HepG2 (cell line): ENCODE measurements around the gene PPIL3. TPM values are rescaled to one million over a fixed set of nuclear protein-coding genes. Genes with fewer than 3 reads are reported as not detected.

Experiments used
- CEBPG ChIP-seq: IDR thresholded peaks from 2 replicates; pipeline ENCODE4 v1.6.1; 2016
- E2F5 ChIP-seq: sonication (generic); formaldehyde crosslinking; conservative IDR thresholded peaks from 2 replicates; pipeline ENCODE4 v1.4.0; 2020; ENCODE audit warnings: missing genetic modification reagents
- IKZF1 ChIP-seq: fragments of 450-650 bp; IDR thresholded peaks from 2 replicates; pipeline ENCODE4 v1.7.1; 2016
- JUND ChIP-seq: sonication (generic); formaldehyde crosslinking; IDR thresholded peaks from 2 replicates; pipeline ENCODE4 v1.8.0; 2022; ENCODE audit warnings: mild to moderate bottlenecking, missing genetic modification reagents
- KLF16 ChIP-seq, 2 experiments: sonication (generic) in 1 of 2; formaldehyde crosslinking in 1 of 2; IDR thresholded peaks; 2 replicates each; pipeline versions ENCODE4 v1.6.1 to v1.8.0; 2016 to 2023; ENCODE audit warnings: missing genetic modification reagents in 2 of 2, missing compliant biosample characterization in 1 of 2
- MXD3 ChIP-seq: IDR thresholded peaks from 2 replicates; pipeline ENCODE4 v1.6.1; 2016; ENCODE audit warnings: mild to moderate bottlenecking, missing biosample characterization, missing genetic modification reagents
- NFYC ChIP-seq: IDR thresholded peaks from 2 replicates; pipeline ENCODE4 v1.6.1; 2016; ENCODE audit warnings: missing genetic modification reagents, missing compliant biosample characterization
- SIX4 ChIP-seq: sonication (generic); formaldehyde crosslinking; IDR thresholded peaks from 2 replicates; pipeline ENCODE4 v1.4.0; 2020; ENCODE audit warnings: missing genetic modification reagents
- SYNCRIP ChIP-seq: fragments of 200-400 bp; formaldehyde crosslinking; IDR thresholded peaks from 2 replicates; pipeline ENCODE4 v1.6.1; 2018; ENCODE audit warnings: mild to moderate bottlenecking, low read depth, low read length; ENCODE audit not compliant: insufficient read depth
- TFDP1 ChIP-seq: IDR thresholded peaks from 2 replicates; pipeline ENCODE4 v1.6.1; 2016; ENCODE audit warnings: missing compliant biosample characterization, missing genetic modification reagents, borderline replicate concordance
- ZBTB10 ChIP-seq: sonication (generic); formaldehyde crosslinking; IDR thresholded peaks from 2 replicates; pipeline ENCODE4 v1.4.0; 2020; ENCODE audit warnings: missing genetic modification reagents, borderline replicate concordance
- ZFX ChIP-seq: sonication (generic); formaldehyde crosslinking; IDR thresholded peaks from 2 replicates; pipeline ENCODE4 v1.4.0; 2020; ENCODE audit warnings: mild to moderate bottlenecking, low read depth, missing genetic modification reagents, moderate library complexity
- ZNF33A ChIP-seq: sonication (generic); formaldehyde crosslinking; IDR thresholded peaks from 2 replicates; pipeline ENCODE4 v1.5.1; 2020; ENCODE audit warnings: missing genetic modification reagents, mild to moderate bottlenecking, moderate library complexity, borderline replicate concordance
- ZNF605 ChIP-seq: sonication (generic); formaldehyde crosslinking; IDR thresholded peaks from 2 replicates; pipeline ENCODE4 v1.8.0; 2022; ENCODE audit warnings: mild to moderate bottlenecking, missing genetic modification reagents
- ZNF660 ChIP-seq: sonication (generic); formaldehyde crosslinking; IDR thresholded peaks from 2 replicates; pipeline ENCODE4 v1.5.1; 2020; ENCODE audit warnings: mild to moderate bottlenecking, low read depth, missing genetic modification reagents, borderline replicate concordance
- ZSCAN31 ChIP-seq: sonication (generic); formaldehyde crosslinking; IDR thresholded peaks from 2 replicates; pipeline ENCODE4 v1.5.0; 2020; ENCODE audit warnings: low read depth, mild to moderate bottlenecking, missing genetic modification reagents
- polyA plus RNA-seq, 8 experiments: library from polyadenylated mRNA; depleted of rRNA in 3 of 8; stranded (reverse) in 7 of 8; unstranded in 1 of 8; fragments of >200 nt; fragmentation: Illumina TruSeq in 4 of 8; extraction: Trizol in 4 of 8; gene quantifications; 2 replicates each; pipeline versions ENCODE4 v1.2.1 to v1.2.3, GENCODE V29; 2011 to 2016; ENCODE audit warnings: low read depth in 4 of 8, missing spikeins in 1 of 8, mixed read lengths in 1 of 8; ENCODE audit not compliant: insufficient read depth in 1 of 8
- total RNA-seq, 5 experiments: library from RNA; depleted of rRNA; stranded (reverse); fragments of >200 nt; fragmentation: Illumina TruSeq; extraction: Trizol; gene quantifications; 2 replicates each; pipeline ENCODE4 v1.2.3, GENCODE V29; 2016; ENCODE audit warnings: low read depth in 1 of 5
- TF ChIP-seq, protein P1 (sequence below): sonication (generic); formaldehyde crosslinking; IDR thresholded peaks from 2 replicates; pipeline ENCODE4 v1.5.1; 2020; ENCODE audit warnings: mild to moderate bottlenecking, missing genetic modification reagents
- TF ChIP-seq, protein P2 (sequence below): fragments of 450-650 bp; IDR thresholded peaks from 2 replicates; pipeline ENCODE4 v1.6.1; 2017

PPIL3 gene
- total and polyA plus RNA-seq, 2 of the 13 experiments (the other 11 are each of a cell fraction or from before 2014, with no cell fraction given): 98.7 to 107 TPM

DNA sequence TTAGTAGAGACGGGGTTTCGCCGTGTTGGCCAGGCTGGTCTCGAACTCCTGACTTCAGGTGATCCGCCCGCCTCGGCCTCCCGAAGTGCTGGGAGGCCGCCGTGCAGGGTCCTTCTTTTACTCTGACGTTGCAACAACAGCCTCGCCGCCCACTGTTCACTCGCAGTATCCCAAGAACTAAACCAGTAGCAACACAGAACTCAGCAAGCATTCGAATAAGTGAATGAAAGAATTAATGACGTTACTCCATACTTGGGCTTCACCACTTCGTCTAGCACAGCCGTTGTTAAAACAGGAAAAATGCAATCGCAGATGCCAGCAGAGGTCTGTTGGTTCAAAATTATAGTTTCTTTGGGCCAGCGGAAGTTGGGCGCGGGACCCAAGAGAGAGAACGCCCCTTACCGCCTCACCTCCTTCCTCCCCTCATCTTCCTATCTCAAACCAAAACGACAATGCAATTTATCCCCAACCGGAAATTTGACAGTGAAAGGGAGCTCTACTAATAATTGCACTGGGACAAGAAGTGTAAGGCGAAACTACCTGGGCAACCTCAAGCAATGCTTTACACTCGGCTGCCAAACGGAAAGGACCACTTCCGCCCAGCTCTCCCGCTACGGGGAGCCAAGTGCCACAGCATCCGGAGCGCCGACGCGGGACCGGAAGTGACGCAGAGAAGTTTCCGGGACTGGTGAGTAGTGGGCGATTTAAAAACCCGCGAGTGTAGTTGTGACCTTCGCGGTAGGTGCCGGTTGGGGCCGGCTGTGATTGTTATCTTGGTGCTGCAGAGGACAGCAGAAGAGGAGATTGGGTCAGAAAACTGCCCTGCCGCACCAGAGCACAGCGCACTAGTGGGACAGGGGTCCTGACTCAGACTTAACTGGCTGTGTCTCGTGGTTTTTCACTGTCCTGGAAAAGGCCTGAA, at the start of gene PPIL3, which contains the start of gene NIF3L1 (continued):
- TF ChIP-seq, protein P1, sequence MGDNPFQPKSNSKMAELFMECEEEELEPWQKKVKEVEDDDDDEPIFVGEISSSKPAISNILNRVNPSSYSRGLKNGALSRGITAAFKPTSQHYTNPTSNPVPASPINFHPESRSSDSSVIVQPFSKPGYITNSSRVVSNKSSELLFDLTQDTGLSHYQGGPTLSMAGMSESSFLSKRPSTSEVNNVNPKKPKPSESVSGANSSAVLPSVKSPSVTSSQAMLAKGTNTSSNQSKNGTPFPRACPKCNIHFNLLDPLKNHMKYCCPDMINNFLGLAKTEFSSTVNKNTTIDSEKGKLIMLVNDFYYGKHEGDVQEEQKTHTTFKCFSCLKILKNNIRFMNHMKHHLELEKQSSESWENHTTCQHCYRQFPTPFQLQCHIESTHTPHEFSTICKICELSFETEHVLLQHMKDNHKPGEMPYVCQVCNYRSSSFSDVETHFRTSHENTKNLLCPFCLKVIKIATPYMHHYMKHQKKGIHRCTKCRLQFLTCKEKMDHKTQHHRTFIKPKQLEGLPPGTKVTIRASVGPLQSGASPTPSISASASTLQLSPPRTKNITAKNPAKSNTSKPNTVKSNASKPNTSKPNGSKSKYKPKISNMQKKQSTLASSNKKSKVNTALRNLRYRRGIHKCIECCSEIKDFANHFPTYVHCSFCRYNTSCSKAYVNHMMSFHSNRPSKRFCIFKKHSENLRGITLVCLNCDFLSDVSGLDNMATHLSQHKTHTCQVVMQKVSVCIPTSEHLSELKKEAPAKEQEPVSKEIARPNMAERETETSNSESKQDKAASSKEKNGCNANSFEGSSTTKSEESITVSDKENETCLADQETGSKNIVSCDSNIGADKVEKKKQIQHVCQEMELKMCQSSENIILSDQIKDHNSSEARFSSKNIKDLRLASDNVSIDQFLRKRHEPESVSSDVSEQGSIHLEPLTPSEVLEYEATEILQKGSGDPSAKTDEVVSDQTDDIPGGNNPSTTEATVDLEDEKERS: no peak
- TF ChIP-seq NFYC (CRISPR knock-in tag): no peak
- TF ChIP-seq, protein P2, sequence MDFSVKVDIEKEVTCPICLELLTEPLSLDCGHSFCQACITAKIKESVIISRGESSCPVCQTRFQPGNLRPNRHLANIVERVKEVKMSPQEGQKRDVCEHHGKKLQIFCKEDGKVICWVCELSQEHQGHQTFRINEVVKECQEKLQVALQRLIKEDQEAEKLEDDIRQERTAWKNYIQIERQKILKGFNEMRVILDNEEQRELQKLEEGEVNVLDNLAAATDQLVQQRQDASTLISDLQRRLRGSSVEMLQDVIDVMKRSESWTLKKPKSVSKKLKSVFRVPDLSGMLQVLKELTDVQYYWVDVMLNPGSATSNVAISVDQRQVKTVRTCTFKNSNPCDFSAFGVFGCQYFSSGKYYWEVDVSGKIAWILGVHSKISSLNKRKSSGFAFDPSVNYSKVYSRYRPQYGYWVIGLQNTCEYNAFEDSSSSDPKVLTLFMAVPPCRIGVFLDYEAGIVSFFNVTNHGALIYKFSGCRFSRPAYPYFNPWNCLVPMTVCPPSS: no peak
- TF ChIP-seq JUND (CRISPR knock-in tag): no peak
- no peak; the same call in none of the 2 replicates for TF ChIP-seq MXD3 (CRISPR knock-in tag)
- TF ChIP-seq ZNF33A (CRISPR knock-in tag): no peak; the same call in 1 of the 2 replicates
- TF ChIP-seq ZNF605 (CRISPR knock-in tag): peak; percentile 99
- TF ChIP-seq SIX4 (CRISPR knock-in tag): peak; percentile 86
- TF ChIP-seq E2F5 (CRISPR knock-in tag): peak; percentile 72; the same call in 1 of the 2 replicates
- TF ChIP-seq ZFX (CRISPR knock-in tag): peak; percentile 80; the same call in 1 of the 2 replicates
- TF ChIP-seq SYNCRIP: no peak
- no peak for TF ChIP-seq ZNF660 (CRISPR knock-in tag)
- TF ChIP-seq TFDP1 (CRISPR knock-in tag): peak; percentile 99
- TF ChIP-seq ZSCAN31 (CRISPR knock-in tag): no peak
- peak; percentile 57; the same call in 1 of the 2 replicates for TF ChIP-seq ZBTB10 (CRISPR knock-in tag)
- TF ChIP-seq KLF16 (CRISPR knock-in tag; IDR thresholded peaks at IDR 0.05): peak in 1 of 2 experiments; percentile 83; a peak in 2 of 4 replicates
- TF ChIP-seq CEBPG: peak; percentile 55; the same call in 1 of the 2 replicates
- no peak for TF ChIP-seq IKZF1
